HepG2 (cell line): ENCODE data around the gene AGBL2. TPM values are rescaled to one million over a fixed set of nuclear protein-coding genes. Genes with fewer than 3 reads are reported as not detected.

ENCODE experiments used
- AHDC1 ChIP-seq: sonication (generic); formaldehyde crosslinking; IDR thresholded peaks from 2 replicates; pipeline ENCODE4 v1.5.1; 2020; ENCODE audit warnings: mild to moderate bottlenecking, missing genetic modification reagents, borderline replicate concordance
- GPBP1L1 ChIP-seq: sonication (generic); formaldehyde crosslinking; IDR thresholded peaks from 2 replicates; pipeline ENCODE4 v1.5.0; 2020; ENCODE audit warnings: mild to moderate bottlenecking, missing genetic modification reagents
- LCORL ChIP-seq, 2 experiments: fragments of 450-650 bp in 1 of 2; sonication (generic) in 1 of 2; formaldehyde crosslinking in 1 of 2; IDR thresholded peaks; 2 replicates each; pipeline versions ENCODE4 v1.5.0 to v1.6.1; 2017 to 2020; ENCODE audit warnings: antibody characterized with exemption in 1 of 2, missing genetic modification reagents in 1 of 2
- MEF2D ChIP-seq: sonication (generic); formaldehyde crosslinking; IDR thresholded peaks from 2 replicates; pipeline ENCODE4 v1.5.1; 2020; ENCODE audit warnings: mild to moderate bottlenecking, missing genetic modification reagents
- NFIC ChIP-seq: IDR thresholded peaks from 2 replicates; pipeline ENCODE4 v1.6.1; 2012; ENCODE audit warnings: mild to moderate bottlenecking, low read length, inconsistent platforms
- RELA ChIP-seq: sonication (generic); formaldehyde crosslinking; IDR thresholded peaks from 2 replicates; pipeline ENCODE4 v1.4.0; 2020; ENCODE audit warnings: missing genetic modification reagents
- RXRA ChIP-seq: sonication (generic); formaldehyde crosslinking; IDR thresholded peaks from 2 replicates; pipeline ENCODE4 v1.5.1; 2020; ENCODE audit warnings: missing genetic modification reagents
- SATB2 ChIP-seq: sonication (generic); formaldehyde crosslinking; IDR thresholded peaks from 2 replicates; pipeline ENCODE4 v1.5.0; 2020; ENCODE audit warnings: missing genetic modification reagents
- SP5 ChIP-seq: IDR thresholded peaks from 2 replicates; pipeline ENCODE4 v1.6.1; 2016; ENCODE audit warnings: low read depth, borderline replicate concordance
- polyA plus RNA-seq, 8 experiments: library from polyadenylated mRNA; depleted of rRNA in 3 of 8; stranded (reverse) in 7 of 8; unstranded in 1 of 8; fragments of >200 nt; fragmentation: Illumina TruSeq in 4 of 8; extraction: Trizol in 4 of 8; gene quantifications; 2 replicates each; pipeline versions ENCODE4 v1.2.1 to v1.2.3, GENCODE V29; 2011 to 2016; ENCODE audit warnings: low read depth in 4 of 8, missing spikeins in 1 of 8, mixed read lengths in 1 of 8; ENCODE audit not compliant: insufficient read depth in 1 of 8
- total RNA-seq, 5 experiments: library from RNA; depleted of rRNA; stranded (reverse); fragments of >200 nt; fragmentation: Illumina TruSeq; extraction: Trizol; gene quantifications; 2 replicates each; pipeline ENCODE4 v1.2.3, GENCODE V29; 2016; ENCODE audit warnings: low read depth in 1 of 5
- TF ChIP-seq, protein P1 (sequence below): sonication (generic); formaldehyde crosslinking; IDR thresholded peaks from 2 replicates; pipeline ENCODE4 v1.8.0; 2022; ENCODE audit warnings: mild to moderate bottlenecking, missing genetic modification reagents, moderate library complexity
- TF ChIP-seq, protein P2 (sequence below): sonication (generic); formaldehyde crosslinking; IDR thresholded peaks from 2 replicates; pipeline ENCODE4 v1.4.0; 2020; ENCODE audit warnings: missing genetic modification reagents, borderline replicate concordance
- TF ChIP-seq, protein P3 (sequence below): sonication (generic); formaldehyde crosslinking; IDR thresholded peaks from 2 replicates; pipeline ENCODE4 v1.8.1; 2023; ENCODE audit warnings: mild to moderate bottlenecking, missing genetic modification reagents
- TF ChIP-seq, protein P4 (sequence below): sonication (generic); formaldehyde crosslinking; IDR thresholded peaks from 2 replicates; pipeline ENCODE4 v1.5.0; 2020; ENCODE audit warnings: mild to moderate bottlenecking, missing genetic modification reagents, borderline replicate concordance

AGBL2 gene
- total and polyA plus RNA-seq, 2 of the 13 experiments (the other 11 are each of a cell fraction or from before 2014, with no cell fraction given), result 1.6 to 5.7 TPM

DNA sequence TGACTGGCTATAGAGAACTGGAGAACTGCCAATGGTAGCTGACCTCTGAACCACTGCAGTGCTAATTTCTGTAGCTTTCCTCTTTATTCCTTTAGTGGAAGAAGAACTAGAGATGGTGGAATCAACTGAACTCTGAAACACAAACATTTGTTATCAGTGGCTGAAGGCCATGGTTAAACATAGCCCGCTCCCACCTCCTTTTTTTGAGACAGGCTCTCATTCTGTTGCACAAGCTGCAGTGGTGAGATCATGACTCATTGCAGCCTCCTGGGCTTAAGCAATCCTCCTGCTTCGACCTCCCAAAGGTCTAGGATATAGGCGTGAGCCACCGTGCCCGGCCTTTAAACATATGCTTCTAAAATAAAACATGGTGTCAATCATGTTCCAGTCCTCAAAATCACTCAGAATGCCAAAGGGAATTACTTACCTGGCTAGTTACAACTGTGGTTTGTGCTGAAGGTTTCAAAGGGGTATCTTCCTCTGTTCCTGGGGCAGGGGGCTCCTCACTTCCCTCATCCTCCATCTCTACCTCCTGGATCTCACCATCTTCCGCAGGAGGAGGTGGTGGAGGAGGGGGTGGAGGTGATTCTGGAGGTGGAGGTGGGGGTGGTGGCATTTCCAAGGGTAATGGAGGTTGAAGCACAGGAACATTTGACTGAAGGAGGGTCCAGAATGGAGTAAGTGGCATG is 9.0 kb upstream of the AGBL2 start (continued):
- TF ChIP-seq, protein P1, sequence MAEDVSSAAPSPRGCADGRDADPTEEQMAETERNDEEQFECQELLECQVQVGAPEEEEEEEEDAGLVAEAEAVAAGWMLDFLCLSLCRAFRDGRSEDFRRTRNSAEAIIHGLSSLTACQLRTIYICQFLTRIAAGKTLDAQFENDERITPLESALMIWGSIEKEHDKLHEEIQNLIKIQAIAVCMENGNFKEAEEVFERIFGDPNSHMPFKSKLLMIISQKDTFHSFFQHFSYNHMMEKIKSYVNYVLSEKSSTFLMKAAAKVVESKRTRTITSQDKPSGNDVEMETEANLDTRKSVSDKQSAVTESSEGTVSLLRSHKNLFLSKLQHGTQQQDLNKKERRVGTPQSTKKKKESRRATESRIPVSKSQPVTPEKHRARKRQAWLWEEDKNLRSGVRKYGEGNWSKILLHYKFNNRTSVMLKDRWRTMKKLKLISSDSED (CRISPR knock-in tag), result no peak
- TF ChIP-seq RELA (CRISPR knock-in tag) (no peak), SP5 (CRISPR knock-in tag) (peak; percentile 92), GPBP1L1 (CRISPR knock-in tag) (no peak), NFIC (peak; percentile 86), RXRA (peak; percentile 88; the same call in 1 of the 2 replicates), AHDC1 (CRISPR knock-in tag) (peak; percentile 96), LCORL (IDR thresholded peaks at IDR 0.05) (no peak), LCORL (CRISPR knock-in tag; IDR thresholded peaks at IDR 0.05) (peak; percentile 95), SATB2 (CRISPR knock-in tag) (0 out of 2 replicates have a peak, but pooled peaks have one; percentile 28), MEF2D (CRISPR knock-in tag) (peak; percentile 96)
- TF ChIP-seq, protein P2, sequence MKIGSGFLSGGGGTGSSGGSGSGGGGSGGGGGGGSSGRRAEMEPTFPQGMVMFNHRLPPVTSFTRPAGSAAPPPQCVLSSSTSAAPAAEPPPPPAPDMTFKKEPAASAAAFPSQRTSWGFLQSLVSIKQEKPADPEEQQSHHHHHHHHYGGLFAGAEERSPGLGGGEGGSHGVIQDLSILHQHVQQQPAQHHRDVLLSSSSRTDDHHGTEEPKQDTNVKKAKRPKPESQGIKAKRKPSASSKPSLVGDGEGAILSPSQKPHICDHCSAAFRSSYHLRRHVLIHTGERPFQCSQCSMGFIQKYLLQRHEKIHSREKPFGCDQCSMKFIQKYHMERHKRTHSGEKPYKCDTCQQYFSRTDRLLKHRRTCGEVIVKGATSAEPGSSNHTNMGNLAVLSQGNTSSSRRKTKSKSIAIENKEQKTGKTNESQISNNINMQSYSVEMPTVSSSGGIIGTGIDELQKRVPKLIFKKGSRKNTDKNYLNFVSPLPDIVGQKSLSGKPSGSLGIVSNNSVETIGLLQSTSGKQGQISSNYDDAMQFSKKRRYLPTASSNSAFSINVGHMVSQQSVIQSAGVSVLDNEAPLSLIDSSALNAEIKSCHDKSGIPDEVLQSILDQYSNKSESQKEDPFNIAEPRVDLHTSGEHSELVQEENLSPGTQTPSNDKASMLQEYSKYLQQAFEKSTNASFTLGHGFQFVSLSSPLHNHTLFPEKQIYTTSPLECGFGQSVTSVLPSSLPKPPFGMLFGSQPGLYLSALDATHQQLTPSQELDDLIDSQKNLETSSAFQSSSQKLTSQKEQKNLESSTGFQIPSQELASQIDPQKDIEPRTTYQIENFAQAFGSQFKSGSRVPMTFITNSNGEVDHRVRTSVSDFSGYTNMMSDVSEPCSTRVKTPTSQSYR (CRISPR knock-in tag), result 0 out of 2 replicates have a peak, but pooled peaks have one; percentile 17
- TF ChIP-seq, protein P3, sequence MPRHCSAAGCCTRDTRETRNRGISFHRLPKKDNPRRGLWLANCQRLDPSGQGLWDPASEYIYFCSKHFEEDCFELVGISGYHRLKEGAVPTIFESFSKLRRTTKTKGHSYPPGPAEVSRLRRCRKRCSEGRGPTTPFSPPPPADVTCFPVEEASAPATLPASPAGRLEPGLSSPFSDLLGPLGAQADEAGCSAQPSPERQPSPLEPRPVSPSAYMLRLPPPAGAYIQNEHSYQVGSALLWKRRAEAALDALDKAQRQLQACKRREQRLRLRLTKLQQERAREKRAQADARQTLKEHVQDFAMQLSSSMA (CRISPR knock-in tag), result no peak
- TF ChIP-seq, protein P4, sequence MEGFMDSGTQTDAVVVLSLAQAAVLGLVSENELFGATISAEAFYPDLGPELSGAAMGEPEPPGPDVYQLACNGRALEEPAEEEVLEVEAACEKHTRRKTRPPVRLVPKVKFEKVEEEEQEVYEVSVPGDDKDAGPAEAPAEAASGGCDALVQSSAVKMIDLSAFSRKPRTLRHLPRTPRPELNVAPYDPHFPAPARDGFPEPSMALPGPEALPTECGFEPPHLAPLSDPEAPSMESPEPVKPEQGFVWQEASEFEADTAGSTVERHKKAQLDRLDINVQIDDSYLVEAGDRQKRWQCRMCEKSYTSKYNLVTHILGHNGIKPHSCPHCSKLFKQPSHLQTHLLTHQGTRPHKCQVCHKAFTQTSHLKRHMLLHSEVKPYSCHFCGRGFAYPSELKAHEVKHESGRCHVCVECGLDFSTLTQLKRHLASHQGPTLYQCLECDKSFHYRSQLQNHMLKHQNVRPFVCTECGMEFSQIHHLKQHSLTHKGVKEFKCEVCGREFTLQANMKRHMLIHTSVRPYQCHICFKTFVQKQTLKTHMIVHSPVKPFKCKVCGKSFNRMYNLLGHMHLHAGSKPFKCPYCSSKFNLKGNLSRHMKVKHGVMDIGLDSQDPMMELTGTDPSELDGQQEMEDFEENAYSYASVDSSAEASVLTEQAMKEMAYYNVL, result peak; percentile 99
